ENCODE measurements around the gene JPH3.

GRCh38 chr16:87686697-87687096, 84.4 kb downstream of the JPH3 start:
- TF ChIP-seq CTCF (IDR thresholded peaks at IDR 0.05; ENCODE audit: poor library complexity) (no peak), EZH2 (IDR thresholded peaks at IDR 0.05; ENCODE audit: borderline replicate concordance) (no peak), EZH2phosphoT487 (IDR thresholded peaks at IDR 0.05; ENCODE audit: low read depth, severe bottlenecking, unreplicated experiment) (no peak)
